ENCODE measurements around the gene EFNB2.

Gene EFNB2

GRCh38 chr13:106484084-106484483, 51.4 kb downstream of the EFNB2 start:
- H3K79me2 ChIP-seq (ENCODE audit: low read length) = no peaks in the 10 kb centered on the region

DNA sequence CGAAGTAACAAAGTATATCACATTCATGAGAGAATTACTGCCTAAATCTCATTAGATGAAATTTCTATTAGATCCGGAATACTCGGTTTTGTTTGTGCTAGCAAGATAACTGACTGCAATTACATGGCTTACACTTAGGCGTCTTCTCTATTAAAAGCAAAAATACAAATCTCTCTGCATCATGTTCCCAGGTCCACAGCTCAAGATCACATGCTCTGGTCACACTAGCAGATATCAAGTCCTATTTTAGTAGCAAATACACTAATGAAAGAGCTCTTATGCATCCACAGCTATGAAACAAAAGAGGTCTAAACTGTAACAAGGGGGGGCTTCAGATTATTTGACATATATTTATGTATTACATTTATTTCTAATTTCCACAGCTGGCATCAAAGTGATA, 53.5 kb downstream of the EFNB2 start:
- H3K4me2 ChIP-seq (ENCODE audit: low read depth, low read length) = no peak overlapping the region
- no peak overlapping the region for H3K27ac ChIP-seq (ENCODE audit: low read length)
- H3K9me3 ChIP-seq (replicated peaks; ENCODE audit: insufficient read depth, low read length) = no peaks in the 10 kb centered on the region
- H3K4me1 ChIP-seq (ENCODE audit: low read length) = no peaks in the 10 kb centered on the region
- H2AFZ ChIP-seq (ENCODE audit: low read length) = no peak overlapping the region
- H4K20me1 ChIP-seq (ENCODE audit: insufficient read depth, low read length) = no peaks in the 10 kb centered on the region
- DNase-seq = no peak
- H3K27me3 ChIP-seq (replicated peaks; ENCODE audit: insufficient read depth, low read length) = no peaks in the 10 kb centered on the region
- no peak overlapping the region for H3K4me3 ChIP-seq (ENCODE audit: low read length)
- no peak overlapping the region for H3K9ac ChIP-seq (ENCODE audit: low read length)
- H3K9me2 ChIP-seq (replicated peaks; ENCODE audit: insufficient read depth, low read length) = no peaks in the 10 kb centered on the region
- H3K36me3 ChIP-seq (replicated peaks; ENCODE audit: insufficient read depth, low read length) = no peaks in the 10 kb centered on the region
- H3F3A ChIP-seq (ENCODE audit: insufficient read depth, low read length) = no peaks in the 10 kb centered on the region
- TF ChIP-seq, protein P1, sequence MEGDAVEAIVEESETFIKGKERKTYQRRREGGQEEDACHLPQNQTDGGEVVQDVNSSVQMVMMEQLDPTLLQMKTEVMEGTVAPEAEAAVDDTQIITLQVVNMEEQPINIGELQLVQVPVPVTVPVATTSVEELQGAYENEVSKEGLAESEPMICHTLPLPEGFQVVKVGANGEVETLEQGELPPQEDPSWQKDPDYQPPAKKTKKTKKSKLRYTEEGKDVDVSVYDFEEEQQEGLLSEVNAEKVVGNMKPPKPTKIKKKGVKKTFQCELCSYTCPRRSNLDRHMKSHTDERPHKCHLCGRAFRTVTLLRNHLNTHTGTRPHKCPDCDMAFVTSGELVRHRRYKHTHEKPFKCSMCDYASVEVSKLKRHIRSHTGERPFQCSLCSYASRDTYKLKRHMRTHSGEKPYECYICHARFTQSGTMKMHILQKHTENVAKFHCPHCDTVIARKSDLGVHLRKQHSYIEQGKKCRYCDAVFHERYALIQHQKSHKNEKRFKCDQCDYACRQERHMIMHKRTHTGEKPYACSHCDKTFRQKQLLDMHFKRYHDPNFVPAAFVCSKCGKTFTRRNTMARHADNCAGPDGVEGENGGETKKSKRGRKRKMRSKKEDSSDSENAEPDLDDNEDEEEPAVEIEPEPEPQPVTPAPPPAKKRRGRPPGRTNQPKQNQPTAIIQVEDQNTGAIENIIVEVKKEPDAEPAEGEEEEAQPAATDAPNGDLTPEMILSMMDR (IDR thresholded peaks at IDR 0.05; ENCODE audit: low read length) = no peak
- TF ChIP-seq EZH2phosphoT487 (IDR thresholded peaks at IDR 0.05; ENCODE audit: low read length) (no peak), EZH2 (optimal IDR thresholded peaks at IDR 0.05; ENCODE audit: low read depth, low read length) (no peak)
- no peaks in the 10 kb centered on the region for H3K79me2 ChIP-seq (ENCODE audit: low read length)

More at GRCh38 chr13:106484084-106484483, 51.4 kb downstream of the EFNB2 start:
- H3K27me3 ChIP-seq (replicated peaks; ENCODE audit: insufficient read depth, low read length) = no peaks in the 10 kb centered on the region
- no peaks in the 10 kb centered on the region for H3K9me3 ChIP-seq (replicated peaks; ENCODE audit: insufficient read depth, low read length)
- H3K9ac ChIP-seq (ENCODE audit: low read length) = no peak overlapping the region
- no peak overlapping the region for H2AFZ ChIP-seq (ENCODE audit: low read length)
- H3K4me1 ChIP-seq (ENCODE audit: low read length) = no peaks in the 10 kb centered on the region
- no peak for DNase-seq
- no peak overlapping the region for H3K4me2 ChIP-seq (ENCODE audit: low read depth, low read length)
- no peak overlapping the region for H3K4me3 ChIP-seq (ENCODE audit: low read length)
- no peaks in the 10 kb centered on the region for H3F3A ChIP-seq (ENCODE audit: insufficient read depth, low read length)
- TF ChIP-seq, protein P1 (IDR thresholded peaks at IDR 0.05; ENCODE audit: low read length) = no peak
- TF ChIP-seq EZH2 (optimal IDR thresholded peaks at IDR 0.05; ENCODE audit: low read depth, low read length) = no peak
- no peak for TF ChIP-seq EZH2phosphoT487 (IDR thresholded peaks at IDR 0.05; ENCODE audit: low read length)
- H3K36me3 ChIP-seq (replicated peaks; ENCODE audit: insufficient read depth, low read length) = no peaks in the 10 kb centered on the region
- H3K27ac ChIP-seq (ENCODE audit: low read length) = no peak overlapping the region
- no peaks in the 10 kb centered on the region for H3K9me2 ChIP-seq (replicated peaks; ENCODE audit: insufficient read depth, low read length)
- no peaks in the 10 kb centered on the region for H4K20me1 ChIP-seq (ENCODE audit: insufficient read depth, low read length)

DNA sequence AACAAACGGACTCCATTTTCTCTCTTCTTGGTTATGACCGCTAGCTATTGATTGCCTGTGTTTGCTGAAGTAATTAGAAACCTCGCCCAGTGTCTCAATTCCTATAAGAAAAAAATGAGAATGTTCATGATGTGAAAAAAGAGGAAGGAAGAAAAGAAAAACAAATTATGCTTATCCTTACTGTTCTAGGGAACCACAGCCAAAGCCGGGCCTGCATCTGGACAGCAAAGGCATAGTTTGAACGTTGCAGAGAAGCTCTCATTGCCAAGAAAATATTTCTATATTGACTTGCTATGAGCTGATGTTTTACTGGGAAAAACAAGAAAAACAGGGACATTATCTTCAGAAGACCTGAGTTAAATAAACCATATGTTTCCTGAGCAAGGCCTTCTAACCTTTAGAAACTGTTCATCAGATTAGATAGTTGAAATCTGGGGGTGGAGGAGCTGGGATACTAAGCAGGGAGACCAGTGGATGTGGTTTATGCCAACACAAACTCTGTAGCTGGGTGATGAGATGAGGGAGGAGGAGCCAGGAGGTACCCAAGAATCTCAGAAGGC, 55.0 kb downstream of the EFNB2 start:
- Histone ChIP-seq H2AFZ (ENCODE audit: low read length) (no peak overlapping the region), H3K9ac (ENCODE audit: low read length) (no peak overlapping the region), H3F3A (ENCODE audit: insufficient read depth, low read length) (no peaks in the 10 kb centered on the region), H3K27ac (ENCODE audit: low read length) (no peak overlapping the region), H3K9me2 (replicated peaks; ENCODE audit: insufficient read depth, low read length) (no peaks in the 10 kb centered on the region), H3K27me3 (replicated peaks; ENCODE audit: insufficient read depth, low read length) (no peaks in the 10 kb centered on the region), H3K4me3 (ENCODE audit: low read length) (no peak overlapping the region), H4K20me1 (ENCODE audit: insufficient read depth, low read length) (no peaks in the 10 kb centered on the region), H3K79me2 (ENCODE audit: low read length) (no peaks in the 10 kb centered on the region), H3K4me1 (ENCODE audit: low read length) (no peaks in the 10 kb centered on the region), H3K9me3 (replicated peaks; ENCODE audit: insufficient read depth, low read length) (no peaks in the 10 kb centered on the region), H3K36me3 (replicated peaks; ENCODE audit: insufficient read depth, low read length) (no peaks in the 10 kb centered on the region), H3K4me2 (ENCODE audit: low read depth, low read length) (no peak overlapping the region)
- DNase-seq = no peak
- TF ChIP-seq EZH2 (optimal IDR thresholded peaks at IDR 0.05; ENCODE audit: low read depth, low read length) (no peak), EZH2phosphoT487 (IDR thresholded peaks at IDR 0.05; ENCODE audit: low read length) (no peak)
- TF ChIP-seq, protein P1 (IDR thresholded peaks at IDR 0.05; ENCODE audit: low read length) = no peak

Data from MM.1S (cell line).